ENCODE data around the gene CYP2B6. TPM values are rescaled to one million over a fixed set of nuclear protein-coding genes. Genes with fewer than 3 reads are reported as not detected.

CYP2B6 gene
- total RNA-seq, 4 donors from 2014 or later = not detected

DNA sequence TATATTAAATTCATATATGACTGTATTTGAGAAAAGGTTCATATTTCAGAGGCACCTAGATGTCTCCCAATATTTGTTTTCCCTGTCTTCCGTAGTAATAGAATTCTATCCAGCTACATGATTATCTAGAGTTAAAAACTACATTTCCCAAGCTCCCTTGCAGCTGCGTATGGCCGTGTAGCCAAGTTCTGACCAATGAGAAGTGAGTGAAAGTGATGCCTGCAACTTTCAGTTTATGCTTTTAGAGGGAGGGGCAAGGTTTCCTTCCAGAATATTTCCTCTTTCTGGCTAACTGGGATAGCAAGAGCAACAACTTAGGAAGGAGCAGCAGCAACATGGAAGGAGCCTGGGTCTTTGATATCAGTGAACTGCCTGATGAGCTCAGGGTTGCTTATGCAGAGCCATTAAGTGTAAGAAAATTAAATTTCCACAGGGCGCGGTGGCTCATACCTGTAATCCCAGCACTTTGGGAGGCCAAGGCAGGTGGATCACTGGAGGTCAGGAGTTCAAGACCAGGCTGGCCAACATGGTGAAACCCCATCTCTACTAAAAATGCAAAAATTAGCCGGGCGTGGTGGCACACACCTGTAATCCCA, 74.0 kb downstream of the CYP2B6 start:
- H3K4me3 ChIP-seq = no peak overlapping the region
- peaks cover 0 to 22% (median 0%) of the 10 kb centered on the region in 4 donors for H3K27me3 ChIP-seq
- no peak for TF ChIP-seq POLR2A (IDR thresholded peaks at IDR 0.05; ENCODE audit: low read depth)
- TF ChIP-seq, protein P1, sequence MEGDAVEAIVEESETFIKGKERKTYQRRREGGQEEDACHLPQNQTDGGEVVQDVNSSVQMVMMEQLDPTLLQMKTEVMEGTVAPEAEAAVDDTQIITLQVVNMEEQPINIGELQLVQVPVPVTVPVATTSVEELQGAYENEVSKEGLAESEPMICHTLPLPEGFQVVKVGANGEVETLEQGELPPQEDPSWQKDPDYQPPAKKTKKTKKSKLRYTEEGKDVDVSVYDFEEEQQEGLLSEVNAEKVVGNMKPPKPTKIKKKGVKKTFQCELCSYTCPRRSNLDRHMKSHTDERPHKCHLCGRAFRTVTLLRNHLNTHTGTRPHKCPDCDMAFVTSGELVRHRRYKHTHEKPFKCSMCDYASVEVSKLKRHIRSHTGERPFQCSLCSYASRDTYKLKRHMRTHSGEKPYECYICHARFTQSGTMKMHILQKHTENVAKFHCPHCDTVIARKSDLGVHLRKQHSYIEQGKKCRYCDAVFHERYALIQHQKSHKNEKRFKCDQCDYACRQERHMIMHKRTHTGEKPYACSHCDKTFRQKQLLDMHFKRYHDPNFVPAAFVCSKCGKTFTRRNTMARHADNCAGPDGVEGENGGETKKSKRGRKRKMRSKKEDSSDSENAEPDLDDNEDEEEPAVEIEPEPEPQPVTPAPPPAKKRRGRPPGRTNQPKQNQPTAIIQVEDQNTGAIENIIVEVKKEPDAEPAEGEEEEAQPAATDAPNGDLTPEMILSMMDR (IDR thresholded peaks at IDR 0.05) = no peak
- no peak for TF ChIP-seq POLR2AphosphoS5 (IDR thresholded peaks at IDR 0.05)
- TF ChIP-seq EP300 (IDR thresholded peaks at IDR 0.05) = no peak
- no peaks in the 10 kb centered on the region for H3K9me3 ChIP-seq
- 65% methylated on average over 7 of the region's 7 CpGs for WGBS
- H3K4me1 ChIP-seq = no peaks in the 10 kb centered on the region
- intact Hi-C loops (cut with DNase I) = no loop called here
- no peaks in the 10 kb centered on the region for H3K36me3 ChIP-seq
- no peak overlapping the region for H3K27ac ChIP-seq (replicated peaks in 1 of 4)
- no peak for DNase-seq (ENCODE audit: extremely low spot score)

Other genes starting within 250 kb of the CYP2B6 start
- 1 to 10 TPM; 1.7 to 4.6 (median 3.7) TPM for gene ACTMAP, start 240.8 kb upstream of the CYP2B6 start, total RNA-seq
- gene SNRPA, start 240.1 kb upstream of the CYP2B6 start, total RNA-seq = 10 to 100 TPM; 47.3 to 69.1 (median 57.6) TPM
- gene MIA, start 215.8 kb upstream of the CYP2B6 start, total RNA-seq = 1 to 10 TPM; 2.1 to 4.1 (median 2.7) TPM
- 10 to 100 TPM; 22.9 to 26.6 (median 23.2) TPM for gene RAB4B, start 213.0 kb upstream of the CYP2B6 start, total RNA-seq
- gene EGLN2, start 192.1 kb upstream of the CYP2B6 start, total RNA-seq = 100 to 1,000 TPM in 2 of 4 donors, 10 to 100 TPM in 2; 93.1 to 131 (median 101) TPM
- not detected for gene CYP2A6, start 140.8 kb upstream of the CYP2B6 start, total RNA-seq
- gene CYP2A7, start 109.1 kb upstream of the CYP2B6 start, total RNA-seq = not detected
- gene CYP2A13, start 97.2 kb downstream of the CYP2B6 start, total RNA-seq = not detected
- gene CYP2F1, start 123.2 kb downstream of the CYP2B6 start, total RNA-seq = not detected
- gene CYP2S1, start 201.9 kb downstream of the CYP2B6 start, total RNA-seq = 1 to 10 TPM; 1.7 to 3.0 (median 2.3) TPM
- 100 to 1,000 TPM; 112 to 243 (median 172) TPM for gene AXL, start 227.9 kb downstream of the CYP2B6 start, total RNA-seq